NCI-H2107 (cell line): Measurements from ENCODE around the gene ATP10D.
"Not testable (repeated sequence)": the region's sequence is repeated elsewhere in the genome, so short reads cannot be mapped to it uniquely, and the experiment has no call there.

Source experiments
- DNase-seq: peaks from one replicate; lab custom pipeline; 2025; lab: John Stamatoyannopoulos, UW

Gene ATP10D

GRCh38 chr4:47485047-47485692, at the start of gene ATP10D:
Gene ATP10D (plus strand): TSS chr4:47485275. CDS start chr4:47512541, 27,266 bp downstream.
- peak; percentile 7 for DNase-seq

- DNase-seq: no peak
These were observed 42.1 kb upstream of the ATP10D start for GRCh38 chr4:47442980-47443379.

GRCh38 chr4:47444031-47444430, 41.0 kb upstream of the ATP10D start:
- no peak for DNase-seq

- no peak for DNase-seq
These were observed 33.4 kb upstream of the ATP10D start for GRCh38 chr4:47451657-47452056.

- no peak for DNase-seq
These were observed 22.3 kb upstream of the ATP10D start for GRCh38 chr4:47462799-47463234.

GRCh38 chr4:47463235-47463956, 21.7 kb upstream of the ATP10D start, which contains the start of gene COMMD8:
Gene COMMD8 (minus strand): TSS chr4:47463702. CDS start chr4:47463651, 51 bp downstream.
- peak; percentile 69 for DNase-seq

- DNase-seq: no peak
These were observed 20.1 kb upstream of the ATP10D start for GRCh38 chr4:47465004-47465403.

GRCh38 chr4:47466056-47466785, 18.9 kb upstream of the ATP10D start:
- no peak for DNase-seq

- no peak for DNase-seq
These were observed 16.2 kb upstream of the ATP10D start for GRCh38 chr4:47468706-47469365.

GRCh38 chr4:47469951-47470350, 15.1 kb upstream of the ATP10D start:
- DNase-seq: no peak

- no peak for DNase-seq
These were observed 14.0 kb upstream of the ATP10D start for GRCh38 chr4:47471064-47471463.

- no peak for DNase-seq
These were observed 13.5 kb upstream of the ATP10D start for GRCh38 chr4:47471591-47471990.

- no peak for DNase-seq
These were observed 11.8 kb upstream of the ATP10D start for GRCh38 chr4:47473141-47473750.

- DNase-seq: no peak
These were observed 10.3 kb upstream of the ATP10D start for GRCh38 chr4:47474799-47475198.

GRCh38 chr4:47475411-47475810, 9.7 kb upstream of the ATP10D start:
- DNase-seq: no peak

GRCh38 chr4:47478804-47479203, 6.3 kb upstream of the ATP10D start:
- DNase-seq: no peak

GRCh38 chr4:47482326-47482725, 2.7 kb upstream of the ATP10D start:
- DNase-seq: no peak

GRCh38 chr4:47483745-47484144, 1.3 kb upstream of the ATP10D start:
- no peak for DNase-seq

GRCh38 chr4:47484168-47484567, 907 bp upstream of the ATP10D start:
- DNase-seq: no peak

GRCh38 chr4:47485768-47486167, 693 bp downstream of the ATP10D start:
- DNase-seq: no peak

- DNase-seq: no peak
These were observed 1.2 kb downstream of the ATP10D start for GRCh38 chr4:47486231-47486673.

GRCh38 chr4:47486727-47487126, 1.7 kb downstream of the ATP10D start:
- not testable (repeated sequence) for DNase-seq
